HepG2 (cell line): Measurements from ENCODE around the gene TGM2. TPM values are rescaled to one million over a fixed set of nuclear protein-coding genes. Genes with fewer than 3 reads are reported as not detected.

Experiments
- FOSL1 ChIP-seq: sonication (generic); formaldehyde crosslinking; IDR thresholded peaks from 2 replicates; pipeline ENCODE4 v1.9.0; 2021; ENCODE audit warnings: missing genetic modification reagents, borderline replicate concordance
- FOXP1 ChIP-seq, 2 experiments: fragments of 450-650 bp in 1 of 2; IDR thresholded peaks; 2 replicates each; pipeline ENCODE4 v1.6.1; 2017 to 2018; ENCODE audit warnings: antibody characterized with exemption in 1 of 2
- HNF4A ChIP-seq: sonication (generic); formaldehyde crosslinking; IDR thresholded peaks from 2 replicates; pipeline ENCODE4 v1.4.0; 2020; ENCODE audit warnings: missing genetic modification reagents
- HOXA3 ChIP-seq: sonication (generic); formaldehyde crosslinking; IDR thresholded peaks from 2 replicates; pipeline ENCODE4 v1.5.0; 2020; ENCODE audit warnings: missing genetic modification reagents
- HOXD1 ChIP-seq: sonication (generic); formaldehyde crosslinking; IDR thresholded peaks from 2 replicates; pipeline ENCODE4 v1.5.0; 2020; ENCODE audit warnings: missing genetic modification reagents
- JUND ChIP-seq: sonication (generic); formaldehyde crosslinking; IDR thresholded peaks from 2 replicates; pipeline ENCODE4 v1.8.0; 2022; ENCODE audit warnings: mild to moderate bottlenecking, missing genetic modification reagents
- MEIS1 ChIP-seq: sonication (generic); formaldehyde crosslinking; IDR thresholded peaks from 2 replicates; pipeline ENCODE4 v1.9.0; 2021; ENCODE audit warnings: mild to moderate bottlenecking, missing genetic modification reagents, moderate library complexity, borderline replicate concordance
- SOX6 ChIP-seq, 2 experiments: fragments of 450-650 bp in 1 of 2; sonication (generic) in 1 of 2; formaldehyde crosslinking in 1 of 2; IDR thresholded peaks; 2 replicates each; pipeline versions ENCODE4 v1.4.0 to v1.6.1; 2017 to 2020; ENCODE audit warnings: antibody characterized with exemption in 1 of 2, mild to moderate bottlenecking in 1 of 2, missing genetic modification reagents in 1 of 2
- TBL1XR1 ChIP-seq: fragments of 150-350 bp; IDR thresholded peaks from 2 replicates; pipeline ENCODE4 v1.6.1; 2014; ENCODE audit warnings: borderline replicate concordance, low read length; ENCODE audit not compliant: partially characterized antibody
- THYN1 ChIP-seq: sonication (generic); formaldehyde crosslinking; IDR thresholded peaks from 2 replicates; pipeline ENCODE4 v1.8.1; 2023; ENCODE audit warnings: low read depth, mild to moderate bottlenecking, moderate library complexity, missing genetic modification reagents, borderline replicate concordance
- ZBTB7B ChIP-seq: sonication (generic); formaldehyde crosslinking; IDR thresholded peaks from 2 replicates; pipeline ENCODE4 v1.4.0; 2020; ENCODE audit warnings: missing genetic modification reagents
- ZNF3 ChIP-seq: IDR thresholded peaks from 2 replicates; pipeline ENCODE4 v1.7.0; 2017; ENCODE audit warnings: inconsistent platforms
- ZNF615 ChIP-seq: sonication (generic); formaldehyde crosslinking; IDR thresholded peaks from 2 replicates; pipeline ENCODE4 v1.5.0; 2020; ENCODE audit warnings: mild to moderate bottlenecking, missing genetic modification reagents, borderline replicate concordance
- ZNF772 ChIP-seq: sonication (generic); formaldehyde crosslinking; IDR thresholded peaks from 2 replicates; pipeline ENCODE4 v1.5.0; 2020; ENCODE audit warnings: mild to moderate bottlenecking, missing genetic modification reagents
- ZNF773 ChIP-seq: sonication (generic); formaldehyde crosslinking; IDR thresholded peaks from 2 replicates; pipeline ENCODE4 v1.4.0; 2020; ENCODE audit warnings: missing genetic modification reagents, borderline replicate concordance
- polyA plus RNA-seq, 8 experiments: library from polyadenylated mRNA; depleted of rRNA in 3 of 8; stranded (reverse) in 7 of 8; unstranded in 1 of 8; fragments of >200 nt; fragmentation: Illumina TruSeq in 4 of 8; extraction: Trizol in 4 of 8; gene quantifications; 2 replicates each; pipeline versions ENCODE4 v1.2.1 to v1.2.3, GENCODE V29; 2011 to 2016; ENCODE audit warnings: low read depth in 4 of 8, missing spikeins in 1 of 8, mixed read lengths in 1 of 8; ENCODE audit not compliant: insufficient read depth in 1 of 8
- total RNA-seq, 5 experiments: library from RNA; depleted of rRNA; stranded (reverse); fragments of >200 nt; fragmentation: Illumina TruSeq; extraction: Trizol; gene quantifications; 2 replicates each; pipeline ENCODE4 v1.2.3, GENCODE V29; 2016; ENCODE audit warnings: low read depth in 1 of 5
- TF ChIP-seq, protein P1 (sequence below): IDR thresholded peaks from 2 replicates; pipeline ENCODE4 v1.4.0; 2020; ENCODE audit warnings: mild to moderate bottlenecking, missing genetic modification reagents
- TF ChIP-seq, protein P2 (sequence below): IDR thresholded peaks from 2 replicates; pipeline ENCODE4 v1.6.1; 2016; ENCODE audit warnings: mild to moderate bottlenecking, missing biosample characterization, missing genetic modification reagents
- TF ChIP-seq, protein P3 (sequence below): sonication (generic); formaldehyde crosslinking; IDR thresholded peaks from 2 replicates; pipeline ENCODE4 v1.8.0; 2022; ENCODE audit warnings: mild to moderate bottlenecking, missing genetic modification reagents
- TF ChIP-seq, protein P4 (sequence below): IDR thresholded peaks from 2 replicates; pipeline ENCODE4 v1.6.1; 2016; ENCODE audit warnings: control low read depth
- TF ChIP-seq, protein P5 (sequence below): sonication (generic); formaldehyde crosslinking; IDR thresholded peaks from 2 replicates; pipeline ENCODE4 v1.4.0; 2020; ENCODE audit warnings: missing genetic modification reagents, low read depth, mild to moderate bottlenecking, borderline replicate concordance

The TGM2 gene
- total and polyA plus RNA-seq, 2 of the 13 experiments (the other 11 are each of a cell fraction or from before 2014, with no cell fraction given) = 4.2 to 46.4 TPM

DNA sequence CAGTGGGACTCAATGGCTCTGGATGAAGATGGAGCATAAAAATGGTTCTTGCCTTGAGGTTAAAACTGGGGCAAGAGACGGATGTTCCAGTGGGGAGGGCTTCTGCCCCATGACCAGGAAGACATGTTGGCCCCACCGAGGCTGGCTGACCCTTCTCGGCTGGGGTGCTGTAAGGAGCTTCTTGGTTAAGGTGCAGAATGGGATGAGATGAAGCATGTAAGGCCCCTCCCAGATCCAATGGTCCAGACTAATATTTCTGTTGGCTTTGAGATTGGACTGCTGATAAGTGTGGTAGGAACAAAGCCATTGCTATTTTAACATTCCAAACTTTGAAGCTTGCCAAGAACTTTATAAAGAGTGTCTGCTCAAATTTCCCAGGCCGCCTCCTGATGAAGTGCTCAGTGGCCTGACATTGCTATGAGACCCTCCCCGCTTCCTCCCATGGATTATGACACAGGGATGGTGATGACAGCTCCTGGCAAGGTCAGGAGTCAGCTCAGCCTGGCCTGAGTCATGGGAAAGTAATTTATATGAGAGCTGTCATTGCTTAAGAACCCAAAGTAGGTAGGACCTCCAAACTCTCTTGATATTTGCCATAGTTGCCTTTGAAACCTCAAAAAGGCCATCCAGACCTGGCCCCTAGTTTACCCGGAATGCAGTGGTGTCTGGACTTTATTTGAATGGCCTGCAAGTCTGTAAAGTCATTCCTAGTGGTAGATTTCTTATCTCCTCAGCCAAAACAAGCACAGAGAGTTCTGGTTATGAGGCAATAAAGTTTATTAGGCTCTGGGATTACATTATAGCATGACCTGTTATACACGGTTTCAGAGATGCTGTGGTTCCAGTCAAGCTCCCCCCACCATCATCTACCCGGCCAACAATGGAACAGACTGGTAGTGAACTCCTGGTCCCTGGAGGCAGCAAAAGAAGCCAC lies 55.2 kb downstream of the TGM2 start (continued):
- TF ChIP-seq, protein P1, sequence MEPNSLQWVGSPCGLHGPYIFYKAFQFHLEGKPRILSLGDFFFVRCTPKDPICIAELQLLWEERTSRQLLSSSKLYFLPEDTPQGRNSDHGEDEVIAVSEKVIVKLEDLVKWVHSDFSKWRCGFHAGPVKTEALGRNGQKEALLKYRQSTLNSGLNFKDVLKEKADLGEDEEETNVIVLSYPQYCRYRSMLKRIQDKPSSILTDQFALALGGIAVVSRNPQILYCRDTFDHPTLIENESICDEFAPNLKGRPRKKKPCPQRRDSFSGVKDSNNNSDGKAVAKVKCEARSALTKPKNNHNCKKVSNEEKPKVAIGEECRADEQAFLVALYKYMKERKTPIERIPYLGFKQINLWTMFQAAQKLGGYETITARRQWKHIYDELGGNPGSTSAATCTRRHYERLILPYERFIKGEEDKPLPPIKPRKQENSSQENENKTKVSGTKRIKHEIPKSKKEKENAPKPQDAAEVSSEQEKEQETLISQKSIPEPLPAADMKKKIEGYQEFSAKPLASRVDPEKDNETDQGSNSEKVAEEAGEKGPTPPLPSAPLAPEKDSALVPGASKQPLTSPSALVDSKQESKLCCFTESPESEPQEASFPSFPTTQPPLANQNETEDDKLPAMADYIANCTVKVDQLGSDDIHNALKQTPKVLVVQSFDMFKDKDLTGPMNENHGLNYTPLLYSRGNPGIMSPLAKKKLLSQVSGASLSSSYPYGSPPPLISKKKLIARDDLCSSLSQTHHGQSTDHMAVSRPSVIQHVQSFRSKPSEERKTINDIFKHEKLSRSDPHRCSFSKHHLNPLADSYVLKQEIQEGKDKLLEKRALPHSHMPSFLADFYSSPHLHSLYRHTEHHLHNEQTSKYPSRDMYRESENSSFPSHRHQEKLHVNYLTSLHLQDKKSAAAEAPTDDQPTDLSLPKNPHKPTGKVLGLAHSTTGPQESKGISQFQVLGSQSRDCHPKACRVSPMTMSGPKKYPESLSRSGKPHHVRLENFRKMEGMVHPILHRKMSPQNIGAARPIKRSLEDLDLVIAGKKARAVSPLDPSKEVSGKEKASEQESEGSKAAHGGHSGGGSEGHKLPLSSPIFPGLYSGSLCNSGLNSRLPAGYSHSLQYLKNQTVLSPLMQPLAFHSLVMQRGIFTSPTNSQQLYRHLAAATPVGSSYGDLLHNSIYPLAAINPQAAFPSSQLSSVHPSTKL (CRISPR knock-in tag) = peak; percentile 93
- no peak for TF ChIP-seq SOX6 (IDR thresholded peaks at IDR 0.05)
- TF ChIP-seq SOX6 (CRISPR knock-in tag; IDR thresholded peaks at IDR 0.05) = peak; percentile 77; the same call in 1 of the 2 replicates
- no peak for TF ChIP-seq ZNF773 (CRISPR knock-in tag)
- peak; percentile 45; the same call in 1 of the 2 replicates for TF ChIP-seq ZNF772 (CRISPR knock-in tag)
- TF ChIP-seq FOXP1 (IDR thresholded peaks at IDR 0.05) = no peak
- 0 out of 2 replicates have a peak, but pooled peaks have one; percentile 24 for TF ChIP-seq FOXP1 (CRISPR knock-in tag; IDR thresholded peaks at IDR 0.05)
- TF ChIP-seq, protein P2, sequence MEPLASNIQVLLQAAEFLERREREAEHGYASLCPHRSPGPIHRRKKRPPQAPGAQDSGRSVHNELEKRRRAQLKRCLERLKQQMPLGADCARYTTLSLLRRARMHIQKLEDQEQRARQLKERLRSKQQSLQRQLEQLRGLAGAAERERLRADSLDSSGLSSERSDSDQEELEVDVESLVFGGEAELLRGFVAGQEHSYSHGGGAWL (CRISPR knock-in tag) = 0 out of 2 replicates have a peak, but pooled peaks have one; percentile 44
- TF ChIP-seq ZBTB7B (CRISPR knock-in tag) = peak; percentile 53
- 0 out of 2 replicates have a peak, but pooled peaks have one; percentile 29 for TF ChIP-seq HNF4A
- TF ChIP-seq, protein P3, sequence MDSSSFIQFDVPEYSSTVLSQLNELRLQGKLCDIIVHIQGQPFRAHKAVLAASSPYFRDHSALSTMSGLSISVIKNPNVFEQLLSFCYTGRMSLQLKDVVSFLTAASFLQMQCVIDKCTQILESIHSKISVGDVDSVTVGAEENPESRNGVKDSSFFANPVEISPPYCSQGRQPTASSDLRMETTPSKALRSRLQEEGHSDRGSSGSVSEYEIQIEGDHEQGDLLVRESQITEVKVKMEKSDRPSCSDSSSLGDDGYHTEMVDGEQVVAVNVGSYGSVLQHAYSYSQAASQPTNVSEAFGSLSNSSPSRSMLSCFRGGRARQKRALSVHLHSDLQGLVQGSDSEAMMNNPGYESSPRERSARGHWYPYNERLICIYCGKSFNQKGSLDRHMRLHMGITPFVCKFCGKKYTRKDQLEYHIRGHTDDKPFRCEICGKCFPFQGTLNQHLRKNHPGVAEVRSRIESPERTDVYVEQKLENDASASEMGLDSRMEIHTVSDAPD (CRISPR knock-in tag) = no peak
- TF ChIP-seq HOXA3 (CRISPR knock-in tag) = peak; percentile 13; the same call in 1 of the 2 replicates
- TF ChIP-seq MEIS1 (CRISPR knock-in tag) = peak; percentile 81; the same call in 1 of the 2 replicates
- TF ChIP-seq, protein P4, sequence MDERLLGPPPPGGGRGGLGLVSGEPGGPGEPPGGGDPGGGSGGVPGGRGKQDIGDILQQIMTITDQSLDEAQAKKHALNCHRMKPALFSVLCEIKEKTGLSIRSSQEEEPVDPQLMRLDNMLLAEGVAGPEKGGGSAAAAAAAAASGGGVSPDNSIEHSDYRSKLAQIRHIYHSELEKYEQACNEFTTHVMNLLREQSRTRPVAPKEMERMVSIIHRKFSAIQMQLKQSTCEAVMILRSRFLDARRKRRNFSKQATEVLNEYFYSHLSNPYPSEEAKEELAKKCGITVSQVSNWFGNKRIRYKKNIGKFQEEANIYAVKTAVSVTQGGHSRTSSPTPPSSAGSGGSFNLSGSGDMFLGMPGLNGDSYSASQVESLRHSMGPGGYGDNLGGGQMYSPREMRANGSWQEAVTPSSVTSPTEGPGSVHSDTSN (CRISPR knock-in tag) = peak; percentile 34
- 0 out of 2 replicates have a peak, but pooled peaks have one; percentile 28 for TF ChIP-seq ZNF3 (CRISPR knock-in tag)
- peak; percentile 87 for TF ChIP-seq JUND (CRISPR knock-in tag)
- TF ChIP-seq TBL1XR1 = peak; percentile 41
- no peak for TF ChIP-seq ZNF615 (CRISPR knock-in tag)
- TF ChIP-seq, protein P5, sequence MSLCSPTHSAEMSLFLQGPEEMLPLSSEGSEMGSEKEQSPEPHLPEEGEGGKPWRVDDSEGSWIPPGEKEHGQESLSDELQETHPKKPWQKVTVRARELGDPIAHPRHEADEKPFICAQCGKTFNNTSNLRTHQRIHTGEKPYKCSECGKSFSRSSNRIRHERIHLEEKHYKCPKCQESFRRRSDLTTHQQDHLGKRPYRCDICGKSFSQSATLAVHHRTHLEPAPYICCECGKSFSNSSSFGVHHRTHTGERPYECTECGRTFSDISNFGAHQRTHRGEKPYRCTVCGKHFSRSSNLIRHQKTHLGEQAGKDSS (CRISPR knock-in tag) = 0 out of 2 replicates have a peak, but pooled peaks have one; percentile 69
- no peak for TF ChIP-seq HOXD1 (CRISPR knock-in tag)
- TF ChIP-seq THYN1 (CRISPR knock-in tag) = no peak
- TF ChIP-seq FOSL1 (CRISPR knock-in tag) = peak; percentile 87; the same call in 1 of the 2 replicates
